ENCODE results near the gene RAD51B. TPM values are rescaled to one million over a fixed set of nuclear protein-coding genes. Genes with fewer than 3 reads are reported as not detected.

RAD51B gene
- total RNA-seq, 1 experiment from 2014 or later: 16.7 TPM

DNA sequence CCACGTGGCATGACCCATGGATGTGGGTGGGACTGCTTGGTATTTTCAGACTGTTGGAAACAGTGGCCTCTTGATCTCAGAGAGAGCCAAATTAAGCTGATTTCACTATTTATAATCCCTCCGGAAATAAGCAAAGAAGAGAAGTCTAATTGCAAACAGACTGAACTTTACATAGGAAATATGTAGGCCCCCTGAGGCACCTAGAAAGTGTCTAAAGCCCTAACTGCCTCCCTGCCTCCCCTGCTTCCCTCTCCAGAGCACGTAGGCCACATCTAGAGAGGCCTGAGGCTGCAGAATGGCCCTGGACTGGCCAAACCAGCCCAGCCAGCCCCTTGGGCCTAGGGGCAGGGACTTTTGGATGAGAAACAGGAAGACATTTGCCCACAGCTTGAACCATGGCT, 849.5 kb downstream of the RAD51B start:
- Histone ChIP-seq H3T11ph (ENCODE audit: low read length) (no peak overlapping the region), H3K79me2 (ENCODE audit: insufficient read depth, low read length) (no peaks in the 10 kb centered on the region), H2BK5ac (ENCODE audit: insufficient read length, low read length) (no peak overlapping the region), H2BK120ac (ENCODE audit: low read depth, low read length, poor library complexity, severe bottlenecking) (no peak overlapping the region), H2BK20ac (ENCODE audit: low read depth, low read length, poor library complexity, severe bottlenecking) (no peak overlapping the region), H3K9me3 (ENCODE audit: control insufficient read depth, low read depth, low read length) (no peaks in the 10 kb centered on the region), H4K8ac (replicated peaks; ENCODE audit: insufficient read length, low read depth, low read length) (no peak overlapping the region), H3K14ac (ENCODE audit: insufficient read depth, low read length) (no peak overlapping the region), H4K20me1 (ENCODE audit: control insufficient read depth, insufficient read depth, insufficient read length) (no peaks in the 10 kb centered on the region), H3K4ac (ENCODE audit: low read depth, low read length) (no peak overlapping the region), H2BK15ac (ENCODE audit: low read depth, low read length) (no peak overlapping the region), H4K5ac (ENCODE audit: insufficient read length, low read depth, low read length) (no peak overlapping the region), H3K79me1 (ENCODE audit: insufficient read depth, low read depth, low read length, poor library complexity, severe bottlenecking) (no peaks in the 10 kb centered on the region), H3K27ac (ENCODE audit: insufficient read length, low read depth, low read length) (no peak overlapping the region), H3K18ac (ENCODE audit: insufficient read length, low read depth, low read length) (no peak overlapping the region), H2AFZ (ENCODE audit: low read length) (no peak overlapping the region), H2BK12ac (ENCODE audit: insufficient read length, low read depth, low read length) (no peak overlapping the region), H3K23me2 (ENCODE audit: insufficient read length, low read depth, low read length, poor library complexity, severe bottlenecking) (no peaks in the 10 kb centered on the region), H4K91ac (ENCODE audit: insufficient read length, low read depth, low read length) (no peak overlapping the region), H3K4me1 (ENCODE audit: insufficient read depth, low read length) (no peaks in the 10 kb centered on the region), H3K9ac (ENCODE audit: extremely low read depth, insufficient read length, low read length) (no peak overlapping the region), H2AK5ac (ENCODE audit: insufficient read length, low read length) (no peak overlapping the region), H3K23ac (ENCODE audit: insufficient read length, low read depth, low read length) (no peak overlapping the region), H3K27me3 (ENCODE audit: insufficient read depth, low read length) (no peaks in the 10 kb centered on the region), H3K4me2 (ENCODE audit: insufficient read depth, insufficient read length, low read length) (no peak overlapping the region), H3K56ac (ENCODE audit: insufficient read length, low read depth, low read length) (no peak overlapping the region)
- Mint-ChIP-seq H3K9me3 (peaks cover 0 to 4% of the 10 kb centered on the region in 2 experiments; a peak in 1 of 5 replicates), H3K4me1 (peaks cover 8 to 11% of the 10 kb centered on the region in 2 experiments), H3K36me3 (ENCODE audit: insufficient read depth in 1 of 3, low read depth in 3 of 3) (no peaks in the 10 kb centered on the region), H3K4me3 (no peak overlapping the region), H3K27me3 (ENCODE audit: low read depth) (peaks cover 3% of the 10 kb centered on the region), H3K27ac (no peak overlapping the region; a peak in 1 of 7 replicates)
- no peak for TF ChIP-seq CTCF (conservative IDR thresholded peaks at IDR 0.05)
- DNase-seq: no peak
- WGBS (ENCODE audit: extremely low coverage, insufficient read length, low lambda C conversion rate): no CpG with 5 or more reads among the region's 3 CpGs
